Lung (tissue), 12 donors: ENCODE data around the gene PCDH19. TPM values are rescaled to one million over a fixed set of nuclear protein-coding genes. Genes with fewer than 3 reads are reported as not detected.

Experiments
- ATAC-seq: fragments of 200-7000 bp; cut with Tn5 transposase; one replicate; pipeline ENCODE4 v1.9.1; 2020; ENCODE audit warnings: moderate number of reproducible peaks; ENCODE audit not compliant: insufficient read depth, low FRiP score
- DNase-seq, 3 donors: peaks; one replicate each; pipeline ENCODE4 v3.0.0-alpha.2; 2013 to 2017
- H3K27ac ChIP-seq, 2 donors: one replicate each; pipeline ENCODE4 v1.5.1; 2013; ENCODE audit warnings: mild to moderate bottlenecking in 2 of 2, moderate library complexity in 2 of 2, control low read depth in 1 of 2, inconsistent platforms in 1 of 2, low read depth in 1 of 2, low read length in 1 of 2
- H3K27me3 ChIP-seq, 3 donors: one replicate each; pipeline ENCODE4 v1.5.1; 2013; ENCODE audit warnings: low read length in 2 of 3; ENCODE audit not compliant: control insufficient read depth in 3 of 3, insufficient read depth in 3 of 3
- H3K36me3 ChIP-seq, 4 donors: one replicate each; pipeline ENCODE4 v1.5.1; 2013; ENCODE audit warnings: low read length in 4 of 4, mild to moderate bottlenecking in 1 of 4, moderate library complexity in 1 of 4; ENCODE audit not compliant: control insufficient read depth in 4 of 4, insufficient read depth in 4 of 4
- H3K4me1 ChIP-seq, 5 donors: one replicate each; pipeline ENCODE4 v1.5.1; 2013; ENCODE audit warnings: low read length in 5 of 5, mild to moderate bottlenecking in 2 of 5, moderate library complexity in 1 of 5; ENCODE audit not compliant: control insufficient read depth in 5 of 5, insufficient read depth in 5 of 5
- H3K4me3 ChIP-seq: one replicate; pipeline ENCODE4 v1.5.1; 2013; ENCODE audit warnings: mild to moderate bottlenecking, control low read depth, moderate library complexity
- H3K9ac ChIP-seq, 2 donors: one replicate each; pipeline ENCODE4 v1.5.1; 2013; ENCODE audit warnings: low read length in 2 of 2, control low read depth in 1 of 2; ENCODE audit not compliant: insufficient read depth in 1 of 2
- H3K9me3 ChIP-seq, 4 donors: one replicate each; pipeline ENCODE4 v1.5.1; 2013; ENCODE audit warnings: low read length in 3 of 4, mild to moderate bottlenecking in 1 of 4, moderate library complexity in 1 of 4; ENCODE audit not compliant: control insufficient read depth in 4 of 4, insufficient read depth in 3 of 4
- WGBS, 2 donors: extraction: QIAGEN DNeasy Blood & Tissue Kit; methylation state at CpG; one replicate each; pipeline ENCODE4 v1.1.7; 2013; 5-methylcytosine and 5-hydroxymethylcytosine counted together
- polyA plus RNA-seq, 2 donors: library from polyadenylated mRNA; stranded (reverse); fragments of 200-250 nt; gene quantifications; one replicate each; pipeline ENCODE4 v1.2.1, GENCODE V29; 2013
- total RNA-seq, 2 donors: library from RNA; depleted of rRNA in 1 of 2; stranded (reverse); fragments of >200 nt in 1 of 2; gene quantifications; one replicate each; pipeline ENCODE4 v1.2.1, GENCODE V29; 2014 to 2021
- TF ChIP-seq, protein P1 (sequence below): IDR thresholded peaks from 2 replicates; pipeline ENCODE4 v1.5.1; 2012; ENCODE audit warnings: mild to moderate bottlenecking; ENCODE audit errors: control extremely low read depth, extremely low read depth
- donor health status: control.
- donor health status: control.
- donor health status: Bipolar disorder and iron deficiency.
- donor health status: healthy.
- donor health status: DM: yes; HTN: yes; CAD: no.

Gene PCDH19
- total and polyA plus RNA-seq, 4 donors, result 0.01 to 0.97 (median 0.19) TPM

DNA sequence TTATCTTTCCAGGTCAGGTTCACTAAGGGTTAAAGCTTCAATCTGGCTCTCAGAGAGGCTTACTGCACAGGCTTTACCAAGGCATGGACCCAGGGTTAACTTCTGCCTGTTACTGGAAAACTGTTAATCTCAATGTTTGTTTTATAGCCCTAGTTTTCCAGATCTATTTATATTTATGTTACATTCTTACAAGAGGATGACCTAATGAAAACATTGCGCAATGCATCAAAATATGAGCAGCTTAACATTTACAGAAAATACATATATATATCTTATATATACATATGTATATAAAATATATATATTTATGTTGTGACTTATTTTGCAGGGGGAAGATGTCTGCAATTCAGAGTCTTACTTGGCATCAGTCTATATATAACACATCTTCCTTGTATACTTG, 112.3 kb downstream of the PCDH19 start:
- ATAC-seq, result no peak
- WGBS, 2 donors, result 81 to 84% methylated on average over 1 of the region's 1 CpG
- H3K9me3 ChIP-seq, result peaks cover 0 to 3% (median 0%) of the 10 kb centered on the region in 4 donors

GRCh38 chrX:100296183-100296753, 113.8 kb downstream of the PCDH19 start:
- Histone ChIP-seq H3K36me3 (no peaks in the 10 kb centered on the region), H3K4me3 (no peak overlapping the region), H3K9me3 (peaks cover 0 to 3% (median 0%) of the 10 kb centered on the region in 4 donors), H3K4me1 (peaks cover 0 to 2% (median 0%) of the 10 kb centered on the region in 5 donors), H3K27me3 (peaks cover 0 to 43% (median 8%) of the 10 kb centered on the region in 3 donors), H3K9ac (no peak overlapping the region), H3K27ac (no peak overlapping the region)
- DNase-seq (no peak), ATAC-seq (no peak)
- TF ChIP-seq, protein P1, sequence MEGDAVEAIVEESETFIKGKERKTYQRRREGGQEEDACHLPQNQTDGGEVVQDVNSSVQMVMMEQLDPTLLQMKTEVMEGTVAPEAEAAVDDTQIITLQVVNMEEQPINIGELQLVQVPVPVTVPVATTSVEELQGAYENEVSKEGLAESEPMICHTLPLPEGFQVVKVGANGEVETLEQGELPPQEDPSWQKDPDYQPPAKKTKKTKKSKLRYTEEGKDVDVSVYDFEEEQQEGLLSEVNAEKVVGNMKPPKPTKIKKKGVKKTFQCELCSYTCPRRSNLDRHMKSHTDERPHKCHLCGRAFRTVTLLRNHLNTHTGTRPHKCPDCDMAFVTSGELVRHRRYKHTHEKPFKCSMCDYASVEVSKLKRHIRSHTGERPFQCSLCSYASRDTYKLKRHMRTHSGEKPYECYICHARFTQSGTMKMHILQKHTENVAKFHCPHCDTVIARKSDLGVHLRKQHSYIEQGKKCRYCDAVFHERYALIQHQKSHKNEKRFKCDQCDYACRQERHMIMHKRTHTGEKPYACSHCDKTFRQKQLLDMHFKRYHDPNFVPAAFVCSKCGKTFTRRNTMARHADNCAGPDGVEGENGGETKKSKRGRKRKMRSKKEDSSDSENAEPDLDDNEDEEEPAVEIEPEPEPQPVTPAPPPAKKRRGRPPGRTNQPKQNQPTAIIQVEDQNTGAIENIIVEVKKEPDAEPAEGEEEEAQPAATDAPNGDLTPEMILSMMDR, result no peak
- WGBS, 2 donors, result 68 to 81% methylated on average over 16 to 21 of the region's 21 CpGs

More for the DNA sequence above, 112.3 kb downstream of the PCDH19 start:
- no peak overlapping the region for H3K27ac ChIP-seq
- no peak overlapping the region for H3K4me3 ChIP-seq
- H3K36me3 ChIP-seq, result no peaks in the 10 kb centered on the region
- H3K27me3 ChIP-seq, result peaks cover 0 to 47% (median 10%) of the 10 kb centered on the region in 3 donors
- peak in 2 of 3 donors; percentile 46 to 70 for DNase-seq
- H3K9ac ChIP-seq, result no peak overlapping the region
- H3K4me1 ChIP-seq, result peaks cover 0 to 2% (median 0%) of the 10 kb centered on the region in 5 donors
- TF ChIP-seq, protein P1, result no peak

DNA sequence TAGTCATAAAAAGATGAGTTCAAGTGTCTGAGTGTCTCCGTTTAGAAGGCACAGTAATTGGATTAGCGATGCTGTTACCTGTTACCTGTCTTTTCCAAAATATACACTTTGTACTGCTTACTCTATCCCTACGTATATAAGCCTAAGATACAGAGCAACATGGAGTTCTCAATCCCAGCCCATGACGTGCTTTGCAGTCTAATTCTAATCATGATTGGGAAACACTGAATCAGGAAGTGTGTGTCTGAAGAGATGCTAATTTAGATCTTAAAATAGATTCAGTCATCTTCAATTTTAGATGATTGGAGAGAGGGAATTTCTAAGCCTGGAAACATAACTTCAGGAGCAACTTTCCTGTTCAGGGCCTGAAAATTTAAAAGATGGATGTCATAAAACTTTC, 115.1 kb downstream of the PCDH19 start:
- H3K36me3 ChIP-seq, result no peaks in the 10 kb centered on the region
- WGBS, 2 donors, result 64 to 79% methylated on average over 4 of the region's 4 CpGs
- no peak overlapping the region for H3K9ac ChIP-seq
- H3K9me3 ChIP-seq, result peaks cover 0 to 3% (median 0%) of the 10 kb centered on the region in 4 donors
- no peak overlapping the region for H3K4me3 ChIP-seq
- H3K27ac ChIP-seq, result no peak overlapping the region
- H3K4me1 ChIP-seq, result peaks cover 0 to 2% (median 0%) of the 10 kb centered on the region in 5 donors
- TF ChIP-seq, protein P1, result no peak
- no peak for DNase-seq
- H3K27me3 ChIP-seq, result peaks cover 0 to 45% (median 8%) of the 10 kb centered on the region in 3 donors
- no peak for ATAC-seq

DNA sequence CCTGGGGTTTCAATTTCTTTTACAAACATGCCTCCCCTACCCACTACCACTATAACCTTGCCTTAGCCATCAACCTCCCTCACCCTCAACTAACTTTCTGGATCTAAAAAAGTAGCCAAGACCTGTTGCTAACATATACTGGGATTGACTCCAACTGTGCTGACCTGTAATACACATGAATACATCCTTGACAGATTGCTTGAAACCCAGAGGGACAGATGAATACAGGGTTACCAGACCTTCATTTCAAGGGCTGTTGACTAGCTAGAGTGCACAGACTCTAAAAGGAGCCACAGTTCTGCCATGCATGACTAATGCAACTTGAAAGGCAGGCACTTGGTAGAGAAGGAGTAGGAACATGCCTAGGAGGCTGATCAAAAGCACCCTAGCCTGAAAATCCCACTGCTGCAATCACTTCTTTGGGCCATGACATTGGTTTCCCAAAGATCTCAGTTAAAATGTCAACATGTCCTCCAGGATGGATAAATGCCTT, 121.0 kb downstream of the PCDH19 start:
- H3K36me3 ChIP-seq, result no peaks in the 10 kb centered on the region
- ATAC-seq (no peak), DNase-seq (no peak)
- H3K27ac ChIP-seq, result no peak overlapping the region
- no peaks in the 10 kb centered on the region for H3K9me3 ChIP-seq
- no peak overlapping the region for H3K9ac ChIP-seq
- peaks cover 0 to 36% (median 4%) of the 10 kb centered on the region in 3 donors for H3K27me3 ChIP-seq
- no peaks in the 10 kb centered on the region for H3K4me1 ChIP-seq
- TF ChIP-seq, protein P1, result no peak
- H3K4me3 ChIP-seq, result no peak overlapping the region
